ENCODE results near the gene ASF1A. TPM values are rescaled to one million over a fixed set of nuclear protein-coding genes. Genes with fewer than 3 reads are reported as not detected.
A peak's percentile ranks its signal among the peaks of the same experiment; 100 is the strongest.

Gene ASF1A
- total and polyA plus RNA-seq, 11 donors = 9.8 to 28.9 (median 22.1) TPM

DNA sequence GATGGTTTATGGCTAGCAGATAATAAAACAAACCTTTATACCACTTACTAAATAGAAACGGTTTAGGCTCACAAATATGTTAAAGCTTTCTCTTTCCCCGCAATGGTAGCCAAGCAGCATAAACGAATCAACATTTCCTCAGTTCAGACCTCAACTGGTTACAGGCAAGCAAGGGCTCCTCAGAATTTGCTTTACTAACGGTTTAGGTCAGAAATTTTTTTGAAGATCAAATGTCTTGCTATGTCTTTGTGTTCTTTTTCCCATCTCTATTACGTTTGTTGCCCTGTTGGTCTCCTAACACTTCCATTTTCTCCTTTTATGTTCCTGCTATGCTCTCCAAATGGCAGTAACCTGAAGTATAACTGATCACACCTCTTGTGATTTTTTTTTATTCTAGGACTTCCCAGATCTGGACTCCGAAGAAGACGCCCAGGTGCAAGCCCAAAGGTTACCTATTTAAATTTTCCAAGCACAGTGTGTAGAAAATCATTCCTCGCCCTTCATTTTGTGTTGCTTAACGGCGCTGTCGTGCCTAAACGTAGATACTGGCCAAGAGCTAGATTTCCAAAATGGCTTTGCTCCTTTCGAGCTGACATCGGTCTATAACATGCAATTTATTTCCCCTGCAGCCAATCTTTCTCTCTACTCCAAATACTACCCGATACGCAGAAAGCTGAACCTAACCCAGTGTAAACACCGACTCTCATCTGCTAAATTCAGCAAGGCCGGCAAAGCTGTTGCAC lies 717 bp upstream of the ASF1A start:
- WGBS, 4 donors = 1 to 2% (median 2%) methylated on average over 18 of the region's 18 CpGs
- Histone ChIP-seq H3K4me1 (peaks cover 0 to 57% (median 26%) of the 10 kb centered on the region in 12 donors), H3K4me3 (peak overlapping the region; percentile 40 to 99 (median 88)), H3K27me3 (no peaks in the 10 kb centered on the region), H3K9me3 (no peaks in the 10 kb centered on the region), H3K36me3 (peaks cover 0 to 6% (median 0%) of the 10 kb centered on the region in 9 donors), H3K27ac (peak overlapping the region; percentile 85 to 98 (median 94))
- TF ChIP-seq, protein P1, sequence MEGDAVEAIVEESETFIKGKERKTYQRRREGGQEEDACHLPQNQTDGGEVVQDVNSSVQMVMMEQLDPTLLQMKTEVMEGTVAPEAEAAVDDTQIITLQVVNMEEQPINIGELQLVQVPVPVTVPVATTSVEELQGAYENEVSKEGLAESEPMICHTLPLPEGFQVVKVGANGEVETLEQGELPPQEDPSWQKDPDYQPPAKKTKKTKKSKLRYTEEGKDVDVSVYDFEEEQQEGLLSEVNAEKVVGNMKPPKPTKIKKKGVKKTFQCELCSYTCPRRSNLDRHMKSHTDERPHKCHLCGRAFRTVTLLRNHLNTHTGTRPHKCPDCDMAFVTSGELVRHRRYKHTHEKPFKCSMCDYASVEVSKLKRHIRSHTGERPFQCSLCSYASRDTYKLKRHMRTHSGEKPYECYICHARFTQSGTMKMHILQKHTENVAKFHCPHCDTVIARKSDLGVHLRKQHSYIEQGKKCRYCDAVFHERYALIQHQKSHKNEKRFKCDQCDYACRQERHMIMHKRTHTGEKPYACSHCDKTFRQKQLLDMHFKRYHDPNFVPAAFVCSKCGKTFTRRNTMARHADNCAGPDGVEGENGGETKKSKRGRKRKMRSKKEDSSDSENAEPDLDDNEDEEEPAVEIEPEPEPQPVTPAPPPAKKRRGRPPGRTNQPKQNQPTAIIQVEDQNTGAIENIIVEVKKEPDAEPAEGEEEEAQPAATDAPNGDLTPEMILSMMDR (IDR thresholded peaks at IDR 0.05) = no peak
- TF ChIP-seq POLR2A (IDR thresholded peaks at IDR 0.05) = no peak
- ATAC-seq (peak; percentile 1 to 28 (median 15)), DNase-seq (peak in 3 of 5 donors; percentile 16 to 32 (median 22))
- intact Hi-C loops (cut with DNase I) = loop anchor here in 3 of 10 donors (5.0 to 10.0 kb wide), 5 partner anchors 44 to 1308 kb away; partner anchors contain the start of genes CEP85L (in 1 of the 3), MAN1A1 (in 1 of the 3) and MCM9 (in 1 of the 3)

DNA sequence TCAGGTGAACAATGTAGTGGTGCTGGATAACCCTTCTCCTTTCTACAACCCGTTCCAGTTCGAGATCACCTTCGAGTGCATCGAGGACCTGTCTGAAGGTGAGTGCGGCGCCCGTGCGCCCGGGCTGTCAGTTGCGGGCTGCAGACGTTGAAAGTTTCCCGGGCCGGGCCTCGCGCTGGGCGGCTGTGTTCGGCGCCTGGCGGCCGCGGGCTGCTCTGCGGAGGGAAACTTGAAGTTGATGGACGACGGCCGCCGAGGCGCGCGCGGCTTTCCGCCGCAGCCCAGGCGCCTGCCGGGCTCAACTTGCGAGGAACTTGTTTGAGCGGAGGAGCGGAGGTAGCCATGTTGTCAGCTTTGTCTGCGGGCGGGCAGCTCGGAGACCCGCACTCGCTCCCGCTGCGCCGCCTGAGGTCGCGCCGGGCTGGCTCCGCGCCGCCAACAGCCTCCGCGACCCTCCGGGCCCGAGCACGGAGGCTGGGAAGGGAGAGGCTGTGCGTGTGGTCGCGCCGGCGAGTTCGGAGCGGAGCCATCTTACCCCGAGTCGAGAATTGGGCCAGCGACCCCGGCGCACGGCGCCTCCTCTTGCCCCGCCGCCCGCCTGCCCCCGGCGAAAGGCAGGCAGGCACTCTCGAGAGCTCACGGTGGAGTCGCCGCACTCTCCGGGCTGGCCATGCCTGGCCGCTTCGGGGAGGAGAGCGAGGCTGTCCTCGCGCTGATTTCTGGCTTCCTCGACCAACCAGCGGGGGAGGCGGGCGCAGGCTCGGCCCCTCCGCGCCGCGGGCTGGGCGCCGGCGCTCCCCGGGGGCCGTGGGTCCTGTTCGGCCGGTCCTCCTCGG lies 691 bp downstream of the ASF1A start:
- DNase-seq (peak; percentile 73 to 87 (median 78)), ATAC-seq (peak; percentile 49 to 82 (median 69))
- intact Hi-C loops (cut with DNase I) = loop anchor here in 6 of 10 donors (2.0 to 10.0 kb wide), 8 partner anchors 38 to 1310 kb away; partner anchors contain the start of genes MCM9 (in 4 of the 6), CEP85L (in 1 of the 6) and MAN1A1 (in 1 of the 6)
- H3K9me3 ChIP-seq = no peaks in the 10 kb centered on the region
- H3K4me1 ChIP-seq = peaks cover 0 to 65% (median 29%) of the 10 kb centered on the region in 12 donors
- peak overlapping the region; percentile 86 to 98 (median 94) for H3K27ac ChIP-seq
- H3K27me3 ChIP-seq = no peaks in the 10 kb centered on the region
- TF ChIP-seq, protein P1 (IDR thresholded peaks at IDR 0.05) = peak in 1 of 12 donors; percentile 8
- TF ChIP-seq POLR2A (IDR thresholded peaks at IDR 0.05) = peak in 1 of 2 donors; percentile 39
- H3K4me3 ChIP-seq = peak overlapping the region; percentile 73 to 99 (median 90)
- 0% methylated on average over 24 to 102 of the region's 102 CpGs for WGBS, 4 donors
- H3K36me3 ChIP-seq = peaks cover 0 to 19% (median under 1%) of the 10 kb centered on the region in 9 donors

DNA sequence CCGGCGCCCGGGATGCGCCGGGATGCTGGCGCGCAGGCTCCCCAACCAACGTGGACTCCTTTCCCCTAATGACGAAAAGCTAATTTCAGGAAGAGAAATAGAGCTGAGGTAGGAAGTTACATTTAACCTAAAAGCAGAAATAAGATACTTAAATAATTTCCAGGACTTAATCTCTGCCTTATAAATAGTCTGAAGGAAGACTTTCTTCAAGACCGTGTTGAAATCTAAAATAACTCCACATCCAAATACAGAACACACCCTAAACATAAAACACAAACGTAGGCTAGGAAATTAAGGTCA lies 1.3 kb downstream of the ASF1A start:
- 0 to 1% (median 0%) methylated on average over 11 of the region's 11 CpGs for WGBS, 4 donors

More for the DNA sequence above, 1.3 kb downstream of the ASF1A start:
- no peak for TF ChIP-seq POLR2A (IDR thresholded peaks at IDR 0.05)
- TF ChIP-seq, protein P1 (IDR thresholded peaks at IDR 0.05) = no peak
- Histone ChIP-seq H3K36me3 (peaks cover 0 to 25% (median 6%) of the 10 kb centered on the region in 9 donors), H3K4me1 (peaks cover 0 to 70% (median 30%) of the 10 kb centered on the region in 12 donors), H3K9me3 (no peaks in the 10 kb centered on the region), H3K27ac (peak overlapping the region; percentile 86 to 98 (median 94)), H3K27me3 (no peaks in the 10 kb centered on the region), H3K4me3 (peak overlapping the region; percentile 73 to 99 (median 90))
- intact Hi-C loops (cut with DNase I) = loop anchor here in 5 of 10 donors (2.0 to 10.0 kb wide), 7 partner anchors 37 to 1310 kb away; partner anchors contain the start of genes MCM9 (in 3 of the 5), CEP85L (in 1 of the 5) and MAN1A1 (in 1 of the 5)
- DNase-seq (no peak), ATAC-seq (no peak)

Measured in heart left ventricle (tissue), 16 donors.